ENCODE results near the gene PSPH.

The PSPH gene

DNA sequence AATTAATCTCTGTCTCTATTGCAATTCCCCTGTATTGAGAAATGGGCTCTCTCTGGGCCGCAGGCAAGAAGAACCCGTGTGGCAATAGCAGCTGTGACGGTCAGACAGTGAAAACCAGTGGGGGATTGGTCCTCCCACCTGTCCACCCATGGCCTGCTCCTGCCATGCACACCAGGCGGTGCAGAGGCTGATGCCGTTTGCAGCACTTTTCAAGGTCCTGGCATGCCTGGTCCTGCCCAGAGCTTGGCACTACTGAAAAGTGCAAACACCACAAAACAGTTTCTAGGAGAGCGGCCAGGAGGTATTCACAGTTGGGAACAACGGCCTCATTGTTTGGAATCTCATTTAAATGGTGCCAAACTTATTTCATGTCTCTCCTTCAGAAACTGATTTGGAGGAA is 41.5 kb downstream of the PSPH start:
- Mint-ChIP-seq H3K27ac (peak overlapping the region in 2 of 3 experiments; percentile 48 to 64), H3K36me3 (ENCODE audit: low read depth) (peaks cover 25% of the 10 kb centered on the region), H3K4me3 (no peak overlapping the region), H3K27me3 (ENCODE audit: low read depth) (no peaks in the 10 kb centered on the region), H3K9me3 (no peaks in the 10 kb centered on the region), H3K4me1 (no peaks in the 10 kb centered on the region)
- TF ChIP-seq, protein P1, sequence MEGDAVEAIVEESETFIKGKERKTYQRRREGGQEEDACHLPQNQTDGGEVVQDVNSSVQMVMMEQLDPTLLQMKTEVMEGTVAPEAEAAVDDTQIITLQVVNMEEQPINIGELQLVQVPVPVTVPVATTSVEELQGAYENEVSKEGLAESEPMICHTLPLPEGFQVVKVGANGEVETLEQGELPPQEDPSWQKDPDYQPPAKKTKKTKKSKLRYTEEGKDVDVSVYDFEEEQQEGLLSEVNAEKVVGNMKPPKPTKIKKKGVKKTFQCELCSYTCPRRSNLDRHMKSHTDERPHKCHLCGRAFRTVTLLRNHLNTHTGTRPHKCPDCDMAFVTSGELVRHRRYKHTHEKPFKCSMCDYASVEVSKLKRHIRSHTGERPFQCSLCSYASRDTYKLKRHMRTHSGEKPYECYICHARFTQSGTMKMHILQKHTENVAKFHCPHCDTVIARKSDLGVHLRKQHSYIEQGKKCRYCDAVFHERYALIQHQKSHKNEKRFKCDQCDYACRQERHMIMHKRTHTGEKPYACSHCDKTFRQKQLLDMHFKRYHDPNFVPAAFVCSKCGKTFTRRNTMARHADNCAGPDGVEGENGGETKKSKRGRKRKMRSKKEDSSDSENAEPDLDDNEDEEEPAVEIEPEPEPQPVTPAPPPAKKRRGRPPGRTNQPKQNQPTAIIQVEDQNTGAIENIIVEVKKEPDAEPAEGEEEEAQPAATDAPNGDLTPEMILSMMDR (IDR thresholded peaks at IDR 0.05; ENCODE audit: unreplicated experiment in 3 of 3), result no peak

DNA sequence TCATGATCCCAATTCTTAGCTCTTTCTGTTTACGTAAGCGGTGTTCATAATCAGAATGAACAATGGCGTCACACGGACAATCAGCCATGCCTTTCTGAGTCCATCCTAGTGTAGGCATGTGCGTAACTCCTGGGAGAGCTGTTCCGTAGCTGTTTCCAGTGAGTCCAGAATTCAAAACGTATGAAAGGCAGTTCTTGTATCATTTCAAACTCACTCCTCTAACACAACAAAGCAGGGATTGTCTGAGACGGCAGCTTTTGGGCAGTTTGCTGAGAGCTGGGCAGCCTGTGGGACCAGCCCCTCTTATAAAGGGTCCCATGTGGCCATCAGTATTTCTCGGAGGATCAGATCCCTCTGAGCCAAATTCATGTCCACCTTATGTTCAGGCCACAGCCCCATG is 43.4 kb downstream of the PSPH start:
- Mint-ChIP-seq H3K36me3 (ENCODE audit: low read depth) (peaks cover 14% of the 10 kb centered on the region), H3K4me3 (no peak overlapping the region), H3K4me1 (no peaks in the 10 kb centered on the region), H3K27me3 (ENCODE audit: low read depth) (no peaks in the 10 kb centered on the region), H3K27ac (peak overlapping the region in 1 of 3 experiments; percentile 50), H3K9me3 (no peaks in the 10 kb centered on the region)
- TF ChIP-seq, protein P1 (IDR thresholded peaks at IDR 0.05; ENCODE audit: unreplicated experiment in 3 of 3), result no peak

DNA sequence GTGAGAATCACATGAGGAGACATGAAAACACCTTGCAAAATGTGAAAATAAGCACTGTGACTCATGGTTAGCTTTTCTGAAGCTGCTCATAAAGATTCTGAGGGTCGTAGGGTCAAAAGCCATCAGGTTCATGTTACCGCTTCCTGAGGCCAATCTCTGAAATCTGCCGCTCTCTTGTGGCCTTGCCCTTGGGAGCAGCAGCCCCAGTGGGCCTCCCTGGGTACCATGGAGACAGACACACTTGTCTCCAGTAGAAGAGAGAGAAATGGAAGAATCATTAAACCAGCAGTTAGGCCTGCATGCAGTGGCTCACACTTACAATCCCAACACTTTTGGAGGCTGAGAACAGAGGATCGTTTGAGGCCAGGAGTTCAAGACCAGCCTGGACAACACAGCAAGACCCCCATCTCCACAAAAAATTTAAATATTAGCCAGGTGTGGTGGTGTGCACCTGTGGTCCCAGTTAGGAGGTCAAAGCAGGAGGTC is 44.0 kb downstream of the PSPH start:
- Mint-ChIP-seq H3K4me3 (no peak overlapping the region), H3K36me3 (ENCODE audit: low read depth) (peaks cover 13% of the 10 kb centered on the region), H3K4me1 (no peaks in the 10 kb centered on the region), H3K9me3 (no peaks in the 10 kb centered on the region), H3K27ac (peak overlapping the region in 2 of 3 experiments; percentile 62 to 93), H3K27me3 (ENCODE audit: low read depth) (no peaks in the 10 kb centered on the region)
- TF ChIP-seq, protein P1 (IDR thresholded peaks at IDR 0.05; ENCODE audit: unreplicated experiment in 3 of 3), result no peak

DNA sequence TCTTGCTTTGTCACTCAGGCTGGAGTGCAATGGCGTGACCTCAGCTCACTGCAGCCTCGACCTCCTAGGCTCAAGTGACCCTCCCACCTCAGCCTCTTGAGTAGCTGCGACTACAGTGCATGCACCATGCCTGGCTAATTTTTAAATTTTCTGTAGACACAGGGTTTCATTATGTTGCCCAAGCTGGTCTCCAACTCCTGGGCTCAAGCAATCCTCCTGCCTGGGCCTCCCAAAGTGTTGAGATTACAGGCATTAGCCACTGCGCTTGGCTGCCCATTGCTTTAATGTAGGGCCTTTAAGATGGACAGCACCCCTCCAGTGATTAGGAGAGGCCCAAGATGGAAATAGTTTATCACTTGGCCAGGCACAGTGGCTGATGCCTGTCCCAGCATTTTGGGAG is 47.5 kb downstream of the PSPH start:
- Mint-ChIP-seq H3K4me3 (no peak overlapping the region), H3K4me1 (no peaks in the 10 kb centered on the region), H3K27me3 (ENCODE audit: low read depth) (no peaks in the 10 kb centered on the region), H3K27ac (no peak overlapping the region), H3K9me3 (no peaks in the 10 kb centered on the region), H3K36me3 (ENCODE audit: low read depth) (peaks cover 14% of the 10 kb centered on the region)
- TF ChIP-seq, protein P1 (IDR thresholded peaks at IDR 0.05; ENCODE audit: unreplicated experiment in 3 of 3), result no peak

DNA sequence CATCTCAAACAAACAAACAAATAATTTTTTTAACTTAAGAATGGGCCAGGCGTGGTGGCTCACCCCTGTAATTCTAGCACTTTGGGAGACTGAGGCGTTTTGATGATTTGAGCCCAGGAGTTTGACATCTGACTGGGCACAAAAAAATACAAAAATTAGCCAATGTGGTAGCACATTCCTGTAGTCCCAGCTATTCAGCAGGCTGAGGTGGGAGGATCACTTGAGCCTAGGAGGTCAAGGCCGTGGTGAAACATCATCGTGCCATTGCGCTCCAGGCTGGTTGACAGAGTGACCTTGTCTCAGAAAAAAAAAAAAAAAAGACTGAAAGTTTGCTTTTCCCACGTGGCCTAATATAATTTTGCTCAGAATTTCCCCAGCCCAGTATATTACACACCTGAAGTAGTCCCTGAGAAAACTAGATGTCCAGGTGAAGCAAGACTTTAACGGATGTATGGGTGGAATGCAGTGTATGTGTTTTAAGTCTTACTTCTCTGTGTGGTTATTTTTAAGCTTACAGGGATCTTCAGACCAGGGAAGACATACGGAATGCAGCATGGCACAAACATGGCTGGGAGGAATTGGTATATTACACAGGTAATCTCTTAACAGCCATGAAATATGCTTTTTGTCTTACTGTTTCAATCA is 54.3 kb downstream of the PSPH start:
- no peak overlapping the region for H3K27ac Mint-ChIP-seq
- no peaks in the 10 kb centered on the region for H3K27me3 Mint-ChIP-seq (ENCODE audit: low read depth)
- no peaks in the 10 kb centered on the region for H3K9me3 Mint-ChIP-seq
- peaks cover 59% of the 10 kb centered on the region for H3K36me3 Mint-ChIP-seq (ENCODE audit: low read depth)
- H3K4me3 Mint-ChIP-seq, result no peak overlapping the region
- TF ChIP-seq, protein P1 (IDR thresholded peaks at IDR 0.05; ENCODE audit: unreplicated experiment in 3 of 3), result no peak
- H3K4me1 Mint-ChIP-seq, result no peaks in the 10 kb centered on the region

DNA sequence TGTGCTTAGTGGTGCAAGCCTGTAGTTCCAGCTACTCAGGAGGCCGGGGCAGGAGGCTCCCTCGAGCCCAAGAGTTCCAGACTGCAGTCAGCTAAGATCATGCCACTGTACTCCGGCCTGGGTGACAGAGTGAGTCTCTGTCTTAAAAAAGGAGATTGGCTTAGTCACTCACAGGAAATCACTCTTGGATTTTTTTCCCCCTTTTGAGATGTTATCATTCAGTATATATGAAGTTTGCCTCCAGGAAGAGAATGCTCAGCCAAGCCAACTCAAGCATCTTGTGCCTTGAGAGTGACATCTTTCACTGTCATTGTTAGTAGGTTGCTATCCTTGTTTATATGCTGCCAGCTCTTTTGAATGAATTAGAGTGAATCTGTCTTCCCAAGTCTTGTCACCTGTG is 58.9 kb downstream of the PSPH start:
- Mint-ChIP-seq H3K27ac (no peak overlapping the region), H3K36me3 (ENCODE audit: low read depth) (peaks cover 65% of the 10 kb centered on the region), H3K27me3 (ENCODE audit: low read depth) (no peaks in the 10 kb centered on the region), H3K4me1 (no peaks in the 10 kb centered on the region), H3K9me3 (no peaks in the 10 kb centered on the region), H3K4me3 (no peak overlapping the region)
- TF ChIP-seq, protein P1 (IDR thresholded peaks at IDR 0.05; ENCODE audit: unreplicated experiment in 3 of 3), result no peak
